OCI-LY1 (cell line): ENCODE data around the gene OR2T3.
"Not testable (repeated sequence)": the region's sequence is repeated elsewhere in the genome, so short reads cannot be mapped to it uniquely, and the experiment has no call there.

Experiments used
- CTCF ChIP-seq: fragments of 200-600 bp; sonication (generic), shearing (Covaris generic); IDR thresholded peaks from 2 replicates; pipeline ENCODE4 v1.5.1; 2017; ENCODE audit warnings: mild to moderate bottlenecking, antibody characterized with exemption, low read length, moderate library complexity, mixed read lengths
- EZH2 ChIP-seq: fragments of 200-600 bp; sonication (generic), shearing (Covaris generic); IDR thresholded peaks from 2 replicates; pipeline ENCODE4 v1.8.0; 2017; ENCODE audit warnings: borderline replicate concordance, mixed run types, mild to moderate bottlenecking, antibody characterized with exemption, low read length, moderate library complexity, mixed read lengths

- TF ChIP-seq CTCF, EZH2: not testable (repeated sequence)
These were observed 19.5 kb upstream of the OR2T3 start for GRCh38 chr1:248453619-248454018.
